K562 (cell line): ENCODE data around the gene ZNF665. TPM values are rescaled to one million over a fixed set of nuclear protein-coding genes. Genes with fewer than 3 reads are reported as not detected.

Source experiments
- ARID3B ChIP-seq: fragments of 250-450 bp; sonication (Bioruptor Pico); IDR thresholded peaks from 2 replicates; pipeline ENCODE4 v1.4.0; 2020; ENCODE audit warnings: borderline replicate concordance
- BRD9 ChIP-seq: fragments of 450-650 bp; IDR thresholded peaks from 2 replicates; pipeline ENCODE4 v1.6.1; 2018; ENCODE audit warnings: low read depth; ENCODE audit not compliant: partially characterized antibody
- CTCFL ChIP-seq: IDR thresholded peaks from 2 replicates; pipeline ENCODE4 v1.6.1; 2011; ENCODE audit warnings: borderline replicate concordance, low read depth, mild to moderate bottlenecking, moderate library complexity, low read length; ENCODE audit not compliant: insufficient read depth, poor library complexity, severe bottlenecking
- E2F3 ChIP-seq: fragments of 250-450 bp; sonication (Bioruptor Pico); IDR thresholded peaks from 2 replicates; pipeline ENCODE4 v1.4.0; 2020; ENCODE audit warnings: mild to moderate bottlenecking
- E2F6 ChIP-seq, 2 experiments: IDR thresholded peaks; 2 replicates each; pipeline ENCODE4 v1.6.1; 2011; ENCODE audit warnings: borderline replicate concordance in 1 of 2, control low read depth in 1 of 2, low read depth in 1 of 2, low read length in 1 of 2, mild to moderate bottlenecking in 1 of 2, mixed read lengths in 1 of 2, moderate library complexity in 1 of 2; ENCODE audit not compliant: insufficient read depth in 1 of 2, insufficient read length in 1 of 2, poor library complexity in 1 of 2, severe bottlenecking in 1 of 2; ENCODE audit errors: extremely low read depth in 1 of 2
- ETV5 ChIP-seq: sonication (generic); formaldehyde crosslinking; IDR thresholded peaks from 2 replicates; pipeline ENCODE4 v1.4.0; 2020; ENCODE audit warnings: low read depth, mild to moderate bottlenecking, missing genetic modification reagents
- GATA2 ChIP-seq: sonication (generic); formaldehyde crosslinking; IDR thresholded peaks from 2 replicates; pipeline ENCODE4 v1.4.0; 2020; ENCODE audit warnings: mild to moderate bottlenecking, missing genetic modification reagents
- GATAD2A ChIP-seq: fragments of 450-650 bp; IDR thresholded peaks from 2 replicates; pipeline ENCODE4 v1.6.1; 2017
- HMG20B ChIP-seq: fragments of 250-450 bp; sonication (Bioruptor Pico); IDR thresholded peaks from 2 replicates; pipeline ENCODE4 v1.5.0; 2021; ENCODE audit warnings: mild to moderate bottlenecking
- MEIS2 ChIP-seq: fragments of 450-650 bp; IDR thresholded peaks from 2 replicates; pipeline ENCODE4 v1.6.1; 2014; ENCODE audit warnings: mild to moderate bottlenecking; ENCODE audit not compliant: partially characterized antibody
- NCOA1 ChIP-seq: fragments of 450-650 bp; IDR thresholded peaks from 2 replicates; pipeline ENCODE4 v1.6.1; 2016; ENCODE audit warnings: low read depth
- POLR2A ChIP-seq: fragments of 450-650 bp; conservative IDR thresholded peaks from 2 replicates; pipeline ENCODE4 v1.6.1; 2016
- POLR2B ChIP-seq: fragments of 450-650 bp; IDR thresholded peaks from 2 replicates; pipeline ENCODE4 v1.6.1; 2018; ENCODE audit warnings: low read depth; ENCODE audit not compliant: partially characterized antibody
- PREB ChIP-seq: sonication (generic); formaldehyde crosslinking; IDR thresholded peaks from 2 replicates; pipeline ENCODE4 v1.8.1; 2023; ENCODE audit warnings: mild to moderate bottlenecking, missing genetic modification reagents
- SNAPC5 ChIP-seq: fragments of 250-450 bp; sonication (Bioruptor Pico); IDR thresholded peaks from 2 replicates; pipeline ENCODE4 v1.8.0; 2021; ENCODE audit warnings: moderate library complexity, mild to moderate bottlenecking, inconsistent platforms
- TCF7L2 ChIP-seq: fragments of 150-350 bp; IDR thresholded peaks from 2 replicates; pipeline ENCODE4 v1.6.1; 2016; ENCODE audit warnings: low read depth, mild to moderate bottlenecking, low read length, moderate library complexity
- THRA ChIP-seq: fragments of 450-650 bp; IDR thresholded peaks from 2 replicates; pipeline ENCODE4 v1.6.1; 2017; ENCODE audit warnings: mild to moderate bottlenecking, moderate library complexity
- U2AF1 ChIP-seq: fragments of 200-400 bp; formaldehyde crosslinking; optimal IDR thresholded peaks from 2 replicates; pipeline ENCODE3; 2017; ENCODE audit warnings: mild to moderate bottlenecking, low read depth, low read length, moderate library complexity
- ZBTB8A ChIP-seq: fragments of 450-650 bp; IDR thresholded peaks from 2 replicates; pipeline ENCODE4 v1.6.1; 2018; ENCODE audit warnings: mild to moderate bottlenecking, moderate library complexity; ENCODE audit not compliant: partially characterized antibody
- ZFP30 ChIP-seq: fragments of 250-450 bp; sonication (Bioruptor Pico); IDR thresholded peaks from 2 replicates; pipeline ENCODE4 v1.8.0; 2022; ENCODE audit warnings: moderate library complexity, mild to moderate bottlenecking, inconsistent platforms, borderline replicate concordance
- ZNF431 ChIP-seq: sonication (generic); formaldehyde crosslinking; IDR thresholded peaks from 2 replicates; pipeline ENCODE4 v1.8.0; 2022; ENCODE audit warnings: mild to moderate bottlenecking, missing genetic modification reagents
- ZNF551 ChIP-seq: fragments of 250-450 bp; sonication (Bioruptor Pico); IDR thresholded peaks from 2 replicates; pipeline ENCODE4 v1.5.0; 2021; ENCODE audit warnings: mild to moderate bottlenecking, moderate library complexity
- polyA plus RNA-seq, 8 experiments: library from polyadenylated mRNA; depleted of rRNA in 4 of 8; stranded (reverse) in 5 of 8; unstranded in 3 of 8; fragments of >200 nt; fragmentation: Nextera tagmentation in 2 of 8; fragmentation: Illumina TruSeq in 1 of 8; extraction: Ambion mirVana in 2 of 8; extraction: Trizol in 1 of 8; gene quantifications; 2 replicates each; pipeline versions ENCODE4 v1.2.1 to v1.2.3, GENCODE V29; 2011 to 2014; ENCODE audit warnings: inconsistent platforms in 1 of 8, missing spikeins in 1 of 8
- total RNA-seq, 7 experiments: library from RNA; depleted of rRNA in 6 of 7; stranded (reverse); fragments of >200 nt in 6 of 7; fragmentation: Illumina TruSeq in 2 of 7; extraction: Trizol in 2 of 7; gene quantifications; 2 replicates each; pipeline versions ENCODE4 v1.2.1 to v1.2.3, GENCODE V29; 2011 to 2021; ENCODE audit warnings: low replicate concordance in 1 of 7

ZNF665 gene
- total and polyA plus RNA-seq, 9 of the 15 experiments (the other 6 are each of a cell fraction or from before 2014, with no cell fraction given): 1.9 to 7.6 (median 2.8) TPM

GRCh38 chr19:53196777-53197396 lies 3.7 kb upstream of the ZNF665 start (continued):
- TF ChIP-seq SNAPC5 (no peak), CTCFL (no peak), ARID3B (CRISPR knock-in tag) (no peak), POLR2B (peak; percentile 43), BRD9 (no peak), ETV5 (no peak), ZBTB8A (no peak), MEIS2 (no peak), GATAD2A (no peak), E2F3 (no peak), E2F6 (IDR thresholded peaks at IDR 0.05; ENCODE audit: borderline replicate concordance in 1 of 2, extremely low read depth in 1 of 2, insufficient read depth in 1 of 2, insufficient read length in 1 of 2, low read depth in 1 of 2, low read length in 1 of 2, poor library complexity in 1 of 2, severe bottlenecking in 1 of 2) (no peak), PREB (no peak), ZFP30 (CRISPR knock-in tag) (no peak), TCF7L2 (no peak), U2AF1 (no peak), NCOA1 (no peak), ZNF431 (CRISPR knock-in tag) (no peak), ZNF551 (CRISPR knock-in tag) (no peak), HMG20B (CRISPR knock-in tag) (no peak), THRA (no peak), POLR2A (peak; percentile 52), GATA2 (CRISPR knock-in tag) (no peak)
